Body of pancreas (tissue), 4 donors: ENCODE results near the gene PIANP.

Experiments
- CTCF ChIP-seq, 7 experiments: fragments of 450-650 bp in 4 of 7; fragments of 200-600 bp in 3 of 7; sonication (generic) in 3 of 7; IDR thresholded peaks; one replicate each; pipeline ENCODE4 v1.5.1; 2016 to 2019; ENCODE audit warnings: antibody characterized with exemption in 7 of 7
- POLR2A ChIP-seq, 3 donors: fragments of 450-650 bp; IDR thresholded peaks; one replicate each; pipeline ENCODE4 v1.6.1; 2016; ENCODE audit warnings: antibody characterized with exemption in 3 of 3, mild to moderate bottlenecking in 2 of 3

- TF ChIP-seq CTCF (IDR thresholded peaks at IDR 0.05) (no peak), POLR2A (IDR thresholded peaks at IDR 0.05) (no peak)
Measured at GRCh38 chr12:6736754-6737153, 36.1 kb upstream of the PIANP start.
